KMS-11 (cell line): ENCODE results near the gene BABAM2.

Source experiments
- H2AFZ ChIP-seq: fragments of 200-600 bp; sonication (generic); 2 replicates; pipeline ENCODE4 v1.6.1; 2016; ENCODE audit warnings: antibody characterized with exemption, mixed run types, low read depth
- H3K27ac ChIP-seq: fragments of 200-600 bp; sonication (generic); 2 replicates; pipeline ENCODE4 v1.6.1; 2016; ENCODE audit warnings: mild to moderate bottlenecking, mixed run types
- H3K27me3 ChIP-seq: fragments of 200-600 bp; sonication (generic); 2 replicates; pipeline ENCODE4 v1.6.1; 2017; ENCODE audit warnings: mild to moderate bottlenecking, low read depth, mixed run types, moderate library complexity; ENCODE audit not compliant: insufficient read depth
- H3K36me3 ChIP-seq: fragments of 200-600 bp; sonication (generic); 2 replicates; pipeline ENCODE4 v1.6.1; 2017; ENCODE audit warnings: mild to moderate bottlenecking, mixed run types; ENCODE audit not compliant: insufficient read depth
- H3K4me1 ChIP-seq: fragments of 200-600 bp; sonication (generic); 2 replicates; pipeline ENCODE4 v1.6.1; 2016; ENCODE audit warnings: mild to moderate bottlenecking, low read depth, mixed run types; ENCODE audit not compliant: poor library complexity, severe bottlenecking
- H3K4me2 ChIP-seq: fragments of 200-600 bp; sonication (generic); 2 replicates; pipeline ENCODE4 v1.7.0; 2016; ENCODE audit warnings: mild to moderate bottlenecking, mixed run types
- H3K4me3 ChIP-seq: fragments of 200-600 bp; sonication (generic); IDR thresholded peaks from 2 replicates; pipeline ENCODE4 v1.6.1; 2017; ENCODE audit warnings: low read depth, low read length, mixed read lengths; ENCODE audit not compliant: insufficient read depth
- H3K79me2 ChIP-seq: fragments of 200-600 bp; sonication (generic); 2 replicates; pipeline ENCODE4 v1.6.1; 2016; ENCODE audit warnings: low read depth, mixed run types; ENCODE audit not compliant: insufficient read depth
- H3K9ac ChIP-seq: fragments of 200-600 bp; sonication (generic); 2 replicates; pipeline ENCODE4 v1.6.1; 2016; ENCODE audit warnings: mild to moderate bottlenecking, mixed run types
- H4K20me1 ChIP-seq: fragments of 200-600 bp; sonication (generic); 2 replicates; pipeline ENCODE4 v1.6.1; 2016; ENCODE audit warnings: mild to moderate bottlenecking, mixed run types; ENCODE audit not compliant: insufficient read depth
- TF ChIP-seq, protein P1 (sequence below): fragments of 200-600 bp; sonication (generic); conservative IDR thresholded peaks from 2 replicates; pipeline ENCODE4 v1.6.1; 2017; ENCODE audit warnings: low read depth, mild to moderate bottlenecking, antibody characterized with exemption, low read length, moderate library complexity, mixed read lengths

BABAM2 gene

DNA sequence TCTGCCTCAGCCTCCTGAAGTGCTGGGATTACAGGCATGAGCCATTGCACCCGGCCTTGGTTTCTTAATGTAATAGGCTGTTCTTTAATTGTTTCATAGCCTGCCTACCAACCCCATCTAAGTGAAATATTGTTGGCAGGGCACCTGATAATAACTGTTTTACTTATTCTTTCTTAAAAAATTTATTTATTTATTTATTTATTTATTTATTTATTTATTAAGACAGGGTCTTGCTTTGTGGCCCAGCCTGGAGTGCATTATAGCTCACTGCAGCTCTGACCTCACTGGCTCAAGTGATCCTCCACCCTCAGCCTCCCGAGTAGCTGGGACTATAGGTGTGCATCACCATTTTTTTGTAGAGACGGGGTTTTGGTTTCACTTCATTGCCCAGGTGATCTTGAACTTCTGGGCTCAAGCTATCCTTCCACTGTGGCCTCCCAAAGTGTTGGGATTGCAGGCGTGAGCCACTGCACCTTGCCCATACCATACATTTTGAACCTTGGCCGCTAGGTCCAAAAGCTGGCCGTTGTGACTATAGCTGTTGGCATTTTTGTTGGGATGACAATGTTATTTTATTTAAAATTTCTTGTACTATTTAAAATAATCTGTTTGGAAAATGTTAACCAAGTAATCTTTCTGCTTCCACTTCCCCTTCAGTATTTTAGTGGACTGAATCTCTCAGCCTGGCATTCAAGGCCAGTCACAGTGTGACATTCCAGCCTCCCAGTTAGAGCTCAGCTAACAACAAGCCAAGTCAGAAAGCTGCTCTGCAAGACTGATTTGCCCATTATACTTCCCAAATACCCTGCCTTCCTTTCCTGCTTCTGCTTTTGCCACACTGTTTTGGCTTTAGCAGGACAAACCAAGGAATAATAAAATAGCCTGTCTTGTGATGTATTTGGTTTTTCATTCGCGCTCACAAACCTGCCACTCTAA is 52.4 kb downstream of the BABAM2 start:
- no peaks in the 10 kb centered on the region for H4K20me1 ChIP-seq
- H3K27me3 ChIP-seq = no peaks in the 10 kb centered on the region
- no peak overlapping the region for H2AFZ ChIP-seq
- no peaks in the 10 kb centered on the region for H3K79me2 ChIP-seq
- no peaks in the 10 kb centered on the region for H3K36me3 ChIP-seq
- no peaks in the 10 kb centered on the region for H3K4me1 ChIP-seq
- TF ChIP-seq, protein P1, sequence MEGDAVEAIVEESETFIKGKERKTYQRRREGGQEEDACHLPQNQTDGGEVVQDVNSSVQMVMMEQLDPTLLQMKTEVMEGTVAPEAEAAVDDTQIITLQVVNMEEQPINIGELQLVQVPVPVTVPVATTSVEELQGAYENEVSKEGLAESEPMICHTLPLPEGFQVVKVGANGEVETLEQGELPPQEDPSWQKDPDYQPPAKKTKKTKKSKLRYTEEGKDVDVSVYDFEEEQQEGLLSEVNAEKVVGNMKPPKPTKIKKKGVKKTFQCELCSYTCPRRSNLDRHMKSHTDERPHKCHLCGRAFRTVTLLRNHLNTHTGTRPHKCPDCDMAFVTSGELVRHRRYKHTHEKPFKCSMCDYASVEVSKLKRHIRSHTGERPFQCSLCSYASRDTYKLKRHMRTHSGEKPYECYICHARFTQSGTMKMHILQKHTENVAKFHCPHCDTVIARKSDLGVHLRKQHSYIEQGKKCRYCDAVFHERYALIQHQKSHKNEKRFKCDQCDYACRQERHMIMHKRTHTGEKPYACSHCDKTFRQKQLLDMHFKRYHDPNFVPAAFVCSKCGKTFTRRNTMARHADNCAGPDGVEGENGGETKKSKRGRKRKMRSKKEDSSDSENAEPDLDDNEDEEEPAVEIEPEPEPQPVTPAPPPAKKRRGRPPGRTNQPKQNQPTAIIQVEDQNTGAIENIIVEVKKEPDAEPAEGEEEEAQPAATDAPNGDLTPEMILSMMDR = no peak
- H3K4me2 ChIP-seq = no peak overlapping the region
- no peak overlapping the region for H3K27ac ChIP-seq
- H3K4me3 ChIP-seq = no peak overlapping the region
- H3K9ac ChIP-seq = no peak overlapping the region

DNA sequence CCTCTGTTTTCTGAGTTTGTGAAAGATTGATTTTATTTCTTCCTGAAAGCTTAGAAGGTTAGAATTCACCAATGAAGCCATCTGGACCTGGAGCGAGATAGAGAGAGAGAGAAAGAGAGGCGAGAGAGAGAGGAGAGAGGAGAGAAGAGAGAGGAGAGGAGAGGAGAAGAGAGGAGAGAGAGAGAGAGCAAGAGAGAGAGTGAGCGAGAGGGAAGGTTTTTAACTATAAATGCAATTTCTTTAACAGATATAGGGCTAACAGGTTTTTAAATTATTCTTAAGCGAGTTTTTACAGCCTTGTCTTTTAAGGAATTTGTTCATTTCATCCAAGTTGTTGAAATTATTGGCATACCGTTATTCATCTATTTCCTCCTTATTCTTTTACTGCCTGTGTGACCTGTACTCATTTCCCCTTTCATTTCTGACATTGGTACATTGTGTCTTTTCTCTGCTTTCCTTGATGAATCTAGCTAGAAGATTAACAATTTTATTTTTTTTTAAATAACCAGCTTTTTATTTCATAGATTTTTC is 56.1 kb downstream of the BABAM2 start:
- TF ChIP-seq, protein P1 = no peak
- Histone ChIP-seq H3K9ac (no peak overlapping the region), H3K36me3 (no peaks in the 10 kb centered on the region), H3K27ac (no peak overlapping the region), H3K27me3 (no peaks in the 10 kb centered on the region), H3K4me2 (no peak overlapping the region), H3K4me3 (no peak overlapping the region), H3K79me2 (no peaks in the 10 kb centered on the region), H4K20me1 (no peaks in the 10 kb centered on the region), H3K4me1 (peaks cover 7% of the 10 kb centered on the region), H2AFZ (no peak overlapping the region)

DNA sequence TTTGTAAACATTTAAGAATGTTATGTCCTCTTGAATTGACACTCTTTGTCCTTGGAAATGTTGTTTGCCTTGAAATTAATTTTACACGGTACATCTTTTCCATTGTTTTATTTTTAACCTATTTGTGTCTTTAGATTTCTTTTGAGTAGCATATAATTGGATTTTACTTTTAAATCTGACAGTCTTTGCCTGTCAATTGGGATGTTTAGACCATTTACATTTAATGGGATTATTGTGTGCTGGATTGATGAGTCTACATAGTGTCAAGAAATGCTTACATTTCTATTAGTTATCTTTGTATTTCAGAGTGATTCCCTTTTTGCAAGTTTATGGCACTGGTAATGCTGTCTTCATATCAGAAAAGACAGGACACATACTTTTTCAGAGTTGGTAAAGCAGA is 61.5 kb downstream of the BABAM2 start:
- Histone ChIP-seq H3K27me3 (no peaks in the 10 kb centered on the region), H3K4me2 (no peak overlapping the region), H3K9ac (no peak overlapping the region), H3K36me3 (no peaks in the 10 kb centered on the region), H2AFZ (no peak overlapping the region), H3K4me1 (peaks cover 25% of the 10 kb centered on the region), H3K4me3 (no peak overlapping the region), H3K79me2 (no peaks in the 10 kb centered on the region), H4K20me1 (no peaks in the 10 kb centered on the region), H3K27ac (no peak overlapping the region)
- TF ChIP-seq, protein P1 = no peak

DNA sequence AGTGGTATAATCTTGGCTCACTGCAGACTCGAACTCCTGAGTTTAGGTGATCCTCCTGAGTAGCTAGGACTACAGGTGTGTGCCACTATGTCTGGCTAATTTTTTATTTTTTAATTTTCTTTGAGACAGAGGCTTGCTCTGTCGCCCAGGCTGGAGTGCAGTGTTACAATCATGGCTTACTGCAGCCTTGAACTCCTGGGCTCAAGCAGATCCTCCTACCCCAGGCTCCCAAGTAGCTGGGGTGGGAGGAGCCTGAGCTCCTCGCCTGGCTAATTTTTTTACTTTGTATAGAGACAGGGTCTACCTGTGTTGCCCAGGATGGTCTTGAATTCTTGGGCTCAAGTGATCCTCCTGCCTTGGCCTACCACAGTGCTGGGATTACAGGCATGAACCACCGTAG is 62.5 kb downstream of the BABAM2 start:
- TF ChIP-seq, protein P1 = no peak
- H3K36me3 ChIP-seq = no peaks in the 10 kb centered on the region
- H2AFZ ChIP-seq = no peak overlapping the region
- H3K79me2 ChIP-seq = no peaks in the 10 kb centered on the region
- H3K27ac ChIP-seq = no peak overlapping the region
- H3K4me3 ChIP-seq = no peak overlapping the region
- H3K4me1 ChIP-seq = peaks cover 31% of the 10 kb centered on the region
- no peak overlapping the region for H3K9ac ChIP-seq
- H3K27me3 ChIP-seq = no peaks in the 10 kb centered on the region
- no peak overlapping the region for H3K4me2 ChIP-seq
- H4K20me1 ChIP-seq = no peaks in the 10 kb centered on the region
